ENCODE data around the gene DEAF1.
"Not testable (repeated sequence)": the region's sequence is repeated elsewhere in the genome, so short reads cannot be mapped to it uniquely, and the experiment has no call there.

DEAF1 gene, protein sequence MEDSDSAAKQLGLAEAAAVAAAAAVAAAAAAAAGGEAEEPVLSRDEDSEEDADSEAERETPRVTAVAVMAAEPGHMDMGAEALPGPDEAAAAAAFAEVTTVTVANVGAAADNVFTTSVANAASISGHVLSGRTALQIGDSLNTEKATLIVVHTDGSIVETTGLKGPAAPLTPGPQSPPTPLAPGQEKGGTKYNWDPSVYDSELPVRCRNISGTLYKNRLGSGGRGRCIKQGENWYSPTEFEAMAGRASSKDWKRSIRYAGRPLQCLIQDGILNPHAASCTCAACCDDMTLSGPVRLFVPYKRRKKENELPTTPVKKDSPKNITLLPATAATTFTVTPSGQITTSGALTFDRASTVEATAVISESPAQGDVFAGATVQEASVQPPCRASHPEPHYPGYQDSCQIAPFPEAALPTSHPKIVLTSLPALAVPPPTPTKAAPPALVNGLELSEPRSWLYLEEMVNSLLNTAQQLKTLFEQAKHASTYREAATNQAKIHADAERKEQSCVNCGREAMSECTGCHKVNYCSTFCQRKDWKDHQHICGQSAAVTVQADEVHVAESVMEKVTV
- total RNA-seq, result 19.5 to 37.5 (median 31.6) reads per million in 9 experiments

DNA sequence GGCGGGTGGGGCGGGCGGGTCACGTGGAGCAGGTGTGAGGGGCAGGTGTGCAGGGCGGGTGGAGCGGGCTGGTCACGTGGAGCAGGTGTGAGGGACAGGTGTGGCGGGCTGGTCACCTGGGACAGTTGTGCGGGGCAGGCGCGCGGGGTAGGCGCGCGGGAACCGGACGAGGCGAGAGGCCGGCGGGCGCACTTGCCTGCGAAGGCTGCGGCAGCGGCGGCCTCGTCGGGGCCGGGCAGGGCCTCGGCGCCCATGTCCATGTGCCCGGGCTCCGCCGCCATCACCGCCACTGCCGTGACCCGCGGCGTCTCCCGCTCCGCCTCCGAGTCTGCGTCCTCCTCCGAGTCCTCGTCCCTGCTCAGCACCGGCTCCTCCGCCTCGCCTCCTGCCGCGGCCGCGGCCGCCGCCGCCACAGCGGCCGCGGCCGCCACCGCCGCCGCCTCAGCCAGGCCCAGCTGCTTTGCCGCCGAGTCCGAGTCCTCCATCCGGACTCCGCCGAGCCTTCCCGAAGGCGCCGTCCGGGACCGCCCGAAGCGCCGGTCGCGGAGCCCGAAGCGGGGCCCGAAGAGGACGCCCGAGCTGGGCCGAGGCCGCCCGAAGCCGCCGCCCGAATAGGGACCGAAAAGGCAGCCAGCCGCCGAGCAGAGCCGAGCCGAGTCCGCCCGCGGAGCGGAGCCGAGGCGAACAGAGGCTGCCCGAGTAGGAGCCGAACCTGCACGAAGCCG, at the start of gene DEAF1:
TSS of gene DEAF1 (minus strand) at position 660 of the 725 bp plus-strand sequence. CDS start at position 485, 175 bp downstream.
- peak within 1 kb of the TSS; percentile 86 to 87 for H3K4me3 Mint-ChIP-seq
- peaks cover 23% of the 10 kb centered on the region for H3K36me3 Mint-ChIP-seq (ENCODE audit: insufficient read depth)
- H3K27me3 Mint-ChIP-seq, result no peaks in the 10 kb centered on the region
- H3K9me3 Mint-ChIP-seq, result no peaks in the 10 kb centered on the region
- H3K27ac Mint-ChIP-seq, result peak within 1 kb of the TSS; percentile 93 to 94
- H3K4me1 Mint-ChIP-seq (ENCODE audit: low read depth in 2 of 2), result peaks cover 29% of the 10 kb centered on the region in 2 donors
- ATAC-seq (replicated peaks) (peak; percentile 77), DNase-seq (peak; percentile 99)

DNA sequence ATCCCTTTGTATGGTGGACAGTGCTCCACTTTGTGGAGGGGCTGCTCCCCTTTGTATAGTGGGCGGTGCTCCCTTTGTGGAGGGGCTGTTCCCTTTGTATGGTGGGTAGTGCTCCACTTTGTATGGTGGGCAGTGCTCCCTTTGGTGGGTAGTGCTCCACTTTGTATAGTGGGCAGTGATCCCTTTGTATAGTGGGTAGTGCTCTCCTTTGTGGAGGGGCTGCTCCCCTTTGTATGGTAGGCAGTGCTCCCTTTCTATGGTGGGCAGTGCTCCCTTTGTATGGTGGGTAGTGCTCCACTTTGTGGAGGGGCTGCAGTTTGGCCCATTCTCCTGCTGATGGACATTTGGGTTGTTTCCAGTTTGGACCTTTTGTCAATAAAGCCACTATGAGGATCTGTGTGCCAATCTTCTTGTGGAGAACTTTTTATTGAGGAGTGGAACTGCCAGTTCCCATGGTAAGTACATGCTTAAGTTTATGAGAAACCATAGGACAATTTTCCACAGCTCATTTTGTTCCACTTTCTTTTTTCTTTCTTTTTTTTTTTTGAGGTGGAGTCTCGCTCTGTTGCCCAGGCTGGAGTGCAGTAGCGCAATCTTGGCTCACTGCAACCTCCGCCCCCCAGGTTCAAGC, 47.7 kb upstream of the DEAF1 start:
- no peak overlapping the region for H3K27ac Mint-ChIP-seq
- H3K4me1 Mint-ChIP-seq (ENCODE audit: low read depth in 2 of 2), result peaks cover 2 to 6% of the 10 kb centered on the region in 2 donors
- peaks cover 4% of the 10 kb centered on the region for H3K36me3 Mint-ChIP-seq (ENCODE audit: insufficient read depth)
- no peaks in the 10 kb centered on the region for H3K9me3 Mint-ChIP-seq
- no peak overlapping the region for H3K4me3 Mint-ChIP-seq
- ATAC-seq (replicated peaks), result no peak
- H3K27me3 Mint-ChIP-seq, result peaks cover 0 to 14% of the 10 kb centered on the region in 2 donors
- no peak for DNase-seq

DNA sequence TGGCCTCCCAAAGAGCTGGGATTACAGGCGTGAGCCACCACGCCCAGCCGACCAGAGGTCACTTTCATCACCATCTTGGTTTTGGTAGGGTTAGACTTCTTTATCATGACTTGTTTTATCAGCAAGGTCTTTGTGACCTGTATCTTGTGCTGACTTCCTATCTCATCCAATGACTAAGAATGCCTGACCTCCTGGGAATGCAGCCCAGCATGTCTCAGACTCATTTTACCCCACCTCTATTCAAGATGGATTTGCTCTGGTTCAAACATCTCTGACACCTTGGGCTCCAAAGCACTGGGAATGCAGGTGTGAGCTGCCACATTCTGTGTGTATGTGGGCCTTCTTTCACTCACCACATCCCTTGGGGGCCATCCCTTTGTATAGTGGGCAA, 47.1 kb upstream of the DEAF1 start:
- DNase-seq (no peak), ATAC-seq (replicated peaks) (no peak)
- H3K4me1 Mint-ChIP-seq (ENCODE audit: low read depth in 2 of 2), result peaks cover 5 to 9% of the 10 kb centered on the region in 2 donors
- H3K4me3 Mint-ChIP-seq, result no peak overlapping the region
- no peaks in the 10 kb centered on the region for H3K9me3 Mint-ChIP-seq
- H3K27ac Mint-ChIP-seq, result no peak overlapping the region
- peaks cover 4% of the 10 kb centered on the region for H3K36me3 Mint-ChIP-seq (ENCODE audit: insufficient read depth)
- peaks cover 0 to 14% of the 10 kb centered on the region in 2 donors for H3K27me3 Mint-ChIP-seq

DNA sequence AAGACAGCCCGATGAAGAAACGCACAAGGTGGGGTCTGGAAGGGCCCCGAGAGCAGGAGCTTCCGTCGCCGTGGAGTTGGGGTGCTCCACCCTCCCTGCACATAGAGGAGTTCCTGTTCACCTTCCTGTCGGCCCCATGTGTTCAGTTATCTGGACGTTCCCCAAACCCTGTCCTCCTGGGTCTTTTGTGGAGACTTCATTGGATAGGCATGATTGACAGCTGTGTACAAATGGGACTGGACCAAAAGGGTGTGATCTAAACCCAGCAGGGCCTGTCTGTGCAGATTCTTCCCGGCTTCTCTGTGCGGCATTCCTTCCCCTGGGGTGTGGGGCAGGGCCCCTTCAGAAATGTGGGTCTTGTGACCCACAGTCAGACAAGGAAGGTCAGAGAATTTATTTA, 42.9 kb upstream of the DEAF1 start:
- DNase-seq; H3K9me3 Mint-ChIP-seq; ATAC-seq (replicated peaks); H3K27ac Mint-ChIP-seq; H3K36me3 Mint-ChIP-seq (ENCODE audit: insufficient read depth); H3K4me1 Mint-ChIP-seq (ENCODE audit: low read depth in 2 of 2): not testable (repeated sequence)
- Mint-ChIP-seq H3K27me3 (peaks cover 0 to 14% of the 10 kb centered on the region in 2 donors), H3K4me3 (peak overlapping the region in 1 of 2 donors; percentile 31)

DNA sequence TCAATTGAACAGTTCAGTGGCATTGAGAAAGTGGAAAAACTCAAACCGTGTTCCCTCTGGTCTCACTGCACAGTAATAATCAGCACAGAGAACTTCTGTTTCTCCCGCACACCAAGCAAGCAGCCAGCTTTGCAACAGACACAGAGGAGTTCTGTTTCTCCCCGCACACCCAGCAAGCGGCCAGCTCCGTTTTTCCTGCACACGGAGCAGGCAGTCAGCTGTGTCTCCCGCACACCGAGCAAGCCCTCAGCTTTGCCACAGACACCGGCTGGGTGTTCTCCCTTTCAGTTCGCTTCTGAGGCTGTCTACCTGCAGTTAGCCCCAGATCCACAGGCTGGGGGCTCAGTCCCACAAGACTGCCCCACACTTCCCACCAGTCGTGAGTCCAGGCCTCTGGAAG, 42.3 kb upstream of the DEAF1 start:
- Mint-ChIP-seq H3K27me3 (peaks cover 0 to 14% of the 10 kb centered on the region in 2 donors), H3K4me3 (peak overlapping the region in 1 of 2 donors; percentile 31), H3K36me3 (ENCODE audit: insufficient read depth) (no peaks in the 10 kb centered on the region), H3K4me1 (ENCODE audit: low read depth in 2 of 2) (peaks cover 5 to 6% of the 10 kb centered on the region in 2 donors), H3K27ac (no peak overlapping the region), H3K9me3 (no peaks in the 10 kb centered on the region)
- DNase-seq, result no peak
- no peak for ATAC-seq (replicated peaks)

DNA sequence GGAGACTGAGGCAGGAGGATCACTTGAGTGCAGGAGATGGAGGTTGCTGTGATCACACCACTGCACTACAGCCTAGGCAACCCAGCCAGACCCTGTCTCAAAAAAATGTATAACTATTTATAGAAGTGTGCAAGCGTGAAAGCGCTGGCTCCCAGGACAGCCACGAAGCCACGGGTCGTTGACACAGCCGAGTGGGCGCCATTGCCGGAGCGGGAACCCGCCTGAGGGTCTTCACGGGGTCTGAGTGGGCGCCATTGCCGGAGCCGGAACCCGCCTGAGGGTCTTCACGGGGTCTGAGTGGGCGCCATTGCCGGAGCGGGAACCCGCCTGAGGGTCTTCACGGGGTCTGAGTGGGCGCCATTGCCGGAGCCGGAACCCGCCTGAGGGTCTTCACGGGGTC, 39.5 kb upstream of the DEAF1 start:
- not testable (repeated sequence) for H3K9me3 Mint-ChIP-seq; DNase-seq; H3K36me3 Mint-ChIP-seq (ENCODE audit: insufficient read depth); H3K4me1 Mint-ChIP-seq (ENCODE audit: low read depth in 2 of 2); H3K4me3 Mint-ChIP-seq; H3K27ac Mint-ChIP-seq; ATAC-seq (replicated peaks)
- H3K27me3 Mint-ChIP-seq, result peaks cover 0 to 11% of the 10 kb centered on the region in 2 donors

DNA sequence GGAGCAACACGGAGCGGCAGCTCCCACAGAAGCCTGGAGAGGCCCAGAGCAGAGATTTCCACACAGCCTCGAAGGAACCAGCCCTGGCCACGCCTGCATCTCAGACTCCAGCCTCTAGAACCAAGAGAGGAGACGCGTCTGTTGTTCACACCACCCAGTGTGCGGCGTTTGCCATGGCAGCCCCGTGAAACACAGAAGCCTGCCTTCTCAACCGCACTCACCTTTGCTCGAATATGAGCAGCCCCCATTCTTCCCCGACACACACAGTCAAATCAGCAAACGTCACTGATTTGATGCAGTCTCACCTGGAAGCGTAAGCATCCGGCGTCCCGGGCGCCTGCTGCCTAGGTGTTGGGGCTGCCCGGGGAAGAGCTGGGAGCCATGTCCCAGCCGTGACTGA, 38.0 kb upstream of the DEAF1 start:
- H3K4me3 Mint-ChIP-seq, result no peak overlapping the region
- no peak for ATAC-seq (replicated peaks)
- no peaks in the 10 kb centered on the region for H3K27me3 Mint-ChIP-seq
- H3K27ac Mint-ChIP-seq, result no peak overlapping the region
- peaks cover 5 to 6% of the 10 kb centered on the region in 2 donors for H3K4me1 Mint-ChIP-seq (ENCODE audit: low read depth in 2 of 2)
- H3K36me3 Mint-ChIP-seq (ENCODE audit: insufficient read depth), result peaks cover 3% of the 10 kb centered on the region
- DNase-seq, result no peak
- no peaks in the 10 kb centered on the region for H3K9me3 Mint-ChIP-seq

DNA sequence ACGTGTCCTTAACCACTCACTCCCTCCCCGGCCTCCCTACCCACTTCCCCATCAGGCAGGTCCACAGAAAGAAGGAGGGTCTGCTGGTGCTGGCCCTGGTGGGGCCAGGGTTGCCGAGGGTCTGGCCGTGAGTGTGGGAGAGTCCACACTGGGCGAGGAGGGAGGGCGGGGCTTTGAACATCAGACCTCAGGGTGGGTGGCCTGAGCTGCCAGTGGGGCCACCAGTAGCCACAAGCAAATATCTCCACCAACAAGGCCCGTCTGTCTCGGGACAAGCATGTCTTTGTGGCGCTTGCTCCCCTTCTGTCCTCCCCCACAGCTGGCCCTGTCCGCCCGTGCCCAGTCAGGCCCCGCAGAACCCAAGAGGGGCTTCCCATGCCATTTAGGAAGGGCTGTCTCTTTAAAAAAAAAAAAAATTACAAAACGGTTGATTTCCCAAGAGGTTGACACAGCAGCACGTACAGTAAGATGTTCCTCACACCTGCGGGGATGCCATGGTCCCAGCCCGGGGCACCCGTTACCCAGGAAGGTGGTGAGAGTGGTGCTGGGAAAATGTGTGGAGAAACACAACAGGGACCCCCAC, 34.6 kb upstream of the DEAF1 start:
- no peaks in the 10 kb centered on the region for H3K27me3 Mint-ChIP-seq
- no peak for DNase-seq
- peaks cover 3% of the 10 kb centered on the region for H3K36me3 Mint-ChIP-seq (ENCODE audit: insufficient read depth)
- H3K4me1 Mint-ChIP-seq (ENCODE audit: low read depth in 2 of 2), result peaks cover 0 to 5% of the 10 kb centered on the region in 2 donors
- no peaks in the 10 kb centered on the region for H3K9me3 Mint-ChIP-seq
- ATAC-seq (replicated peaks), result no peak
- H3K4me3 Mint-ChIP-seq, result no peak overlapping the region
- no peak overlapping the region for H3K27ac Mint-ChIP-seq

DNA sequence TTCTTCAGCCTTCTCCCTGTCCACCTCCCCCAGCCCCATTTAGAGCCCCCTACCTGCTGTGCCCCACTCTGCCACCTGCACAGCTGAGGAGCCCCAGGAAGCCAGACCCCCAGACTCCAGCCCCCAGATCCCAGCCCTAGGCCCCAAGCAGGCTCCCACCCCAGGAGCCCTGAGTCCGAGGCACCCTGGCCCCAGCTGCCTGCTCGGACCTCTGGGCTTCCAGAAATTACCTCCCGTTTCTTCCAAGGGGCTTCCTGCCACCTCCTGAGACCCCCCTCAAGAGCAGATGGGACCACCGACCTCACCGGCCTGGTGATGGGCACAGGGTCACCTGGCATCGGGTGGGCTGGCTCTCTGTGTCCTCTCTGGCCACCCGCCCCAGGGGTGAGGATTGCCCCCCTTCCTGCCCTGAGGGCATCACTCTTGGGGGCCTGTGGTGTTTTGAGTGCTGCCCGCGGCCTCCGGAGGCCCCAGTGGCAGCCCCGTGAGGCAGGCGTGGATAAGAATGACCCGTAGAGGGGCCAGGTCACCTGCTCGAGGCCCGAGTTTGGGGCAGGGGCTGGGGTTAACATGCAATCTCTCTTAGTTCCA, 34.0 kb upstream of the DEAF1 start:
- DNase-seq (no peak), ATAC-seq (replicated peaks) (no peak)
- H3K27me3 Mint-ChIP-seq, result no peaks in the 10 kb centered on the region
- peaks cover 0 to 5% of the 10 kb centered on the region in 2 donors for H3K4me1 Mint-ChIP-seq (ENCODE audit: low read depth in 2 of 2)
- H3K4me3 Mint-ChIP-seq, result no peak overlapping the region
- H3K9me3 Mint-ChIP-seq, result no peaks in the 10 kb centered on the region
- H3K27ac Mint-ChIP-seq, result no peak overlapping the region
- peaks cover 3% of the 10 kb centered on the region for H3K36me3 Mint-ChIP-seq (ENCODE audit: insufficient read depth)

DNA sequence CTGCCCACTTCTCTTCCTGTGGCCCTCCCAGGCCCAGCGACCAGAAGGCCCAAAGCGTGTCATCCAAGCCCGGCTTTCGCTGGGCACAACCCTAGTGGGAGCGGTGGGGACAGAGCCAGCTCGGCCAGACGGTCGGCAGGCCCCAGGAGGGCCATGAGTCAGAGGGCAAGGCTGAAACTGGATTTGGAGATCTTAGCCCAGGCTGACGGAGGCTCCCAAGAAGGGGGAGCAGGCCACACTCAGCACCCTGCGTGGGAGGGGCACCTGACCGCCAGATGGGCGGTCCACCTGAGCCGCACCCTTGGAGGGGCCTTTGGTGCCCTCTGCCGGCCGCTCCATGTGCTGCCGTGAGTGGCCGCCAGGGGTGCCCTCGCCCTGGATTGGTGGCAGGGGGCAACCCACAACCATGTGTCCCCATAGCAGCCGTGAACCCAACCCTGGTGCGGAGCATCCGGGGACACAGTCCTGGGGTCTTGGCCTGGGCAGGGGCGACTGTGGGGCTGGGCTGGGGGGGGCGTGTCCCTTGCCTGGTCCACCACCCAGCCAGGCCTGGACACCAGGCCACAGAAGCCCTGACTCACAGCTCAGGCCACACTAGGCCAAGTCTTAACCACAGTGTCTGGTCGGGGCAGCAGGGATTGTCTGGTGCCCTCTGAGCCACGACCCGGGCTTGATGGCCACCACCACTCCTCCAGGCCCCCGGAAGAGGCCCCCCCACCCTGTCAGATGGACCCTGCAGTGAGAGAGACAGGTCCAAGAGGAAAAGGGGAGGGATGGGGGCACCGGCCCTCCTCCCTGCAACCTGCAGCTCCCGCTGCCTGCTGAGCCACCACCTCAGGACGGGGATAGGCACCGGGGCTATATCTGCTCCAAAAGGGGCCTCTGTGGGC, 33.1 kb upstream of the DEAF1 start:
- DNase-seq (peak; percentile 76 to 78 (median 78)), ATAC-seq (replicated peaks) (peak; percentile 76)
- H3K4me1 Mint-ChIP-seq (ENCODE audit: low read depth in 2 of 2), result peaks cover 3 to 7% of the 10 kb centered on the region in 2 donors
- no peaks in the 10 kb centered on the region for H3K9me3 Mint-ChIP-seq
- peaks cover 3% of the 10 kb centered on the region for H3K36me3 Mint-ChIP-seq (ENCODE audit: insufficient read depth)
- peaks cover 4 to 5% of the 10 kb centered on the region in 2 donors for H3K27me3 Mint-ChIP-seq
- H3K27ac Mint-ChIP-seq, result no peak overlapping the region
- peak overlapping the region in 1 of 2 donors; percentile 74 for H3K4me3 Mint-ChIP-seq

DNA sequence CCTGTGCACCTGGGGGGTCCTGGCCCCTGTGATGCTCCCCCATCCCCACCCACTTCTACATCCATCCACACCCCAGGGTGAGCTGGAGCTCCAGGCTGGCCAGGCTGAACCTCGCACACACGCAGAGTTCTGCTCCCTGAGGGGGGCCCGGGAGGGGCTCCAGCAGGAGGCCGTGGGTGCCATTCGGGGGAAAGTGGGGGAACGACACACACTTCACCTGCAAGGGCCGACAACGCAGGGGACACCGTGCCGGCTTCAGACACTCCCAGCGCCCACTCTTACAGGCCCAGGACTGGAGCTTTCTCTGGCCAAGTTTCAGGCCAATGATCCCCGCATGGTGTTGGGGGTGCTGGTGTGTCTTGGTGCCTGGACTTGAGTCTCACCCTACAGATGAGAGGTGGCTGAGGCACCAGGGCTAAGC, 32.3 kb upstream of the DEAF1 start:
- ATAC-seq (replicated peaks) (no peak), DNase-seq (no peak)
- peak overlapping the region in 1 of 2 donors; percentile 24 for H3K27ac Mint-ChIP-seq
- H3K4me1 Mint-ChIP-seq (ENCODE audit: low read depth in 2 of 2), result peaks cover 4 to 9% of the 10 kb centered on the region in 2 donors
- H3K27me3 Mint-ChIP-seq, result peaks cover 6 to 9% of the 10 kb centered on the region in 2 donors
- H3K36me3 Mint-ChIP-seq (ENCODE audit: insufficient read depth), result peaks cover 3% of the 10 kb centered on the region
- H3K9me3 Mint-ChIP-seq, result no peaks in the 10 kb centered on the region
- H3K4me3 Mint-ChIP-seq, result peak overlapping the region; percentile 62 to 74
